OCI-LY3 (cell line): ENCODE results near the gene SPAAR.

Experiments used
- CTCF ChIP-seq: fragments of 200-600, 300-600 bp; sonication (generic); IDR thresholded peaks from 2 replicates; pipeline ENCODE4 v1.5.1; 2014; ENCODE audit warnings: antibody characterized with exemption, low read length, low read depth
- EZH2phosphoT487 ChIP-seq: fragments of 200-600 bp; shearing (Covaris generic); IDR thresholded peaks from 2 replicates; pipeline ENCODE4 v1.6.1; 2018; ENCODE audit warnings: antibody characterized with exemption, mixed run types, low read depth

- TF ChIP-seq CTCF (no peak), EZH2phosphoT487 (no peak)
Observed at GRCh38 chr9:35948451-35948850, 39.2 kb downstream of the SPAAR start.
